Measurements from ENCODE around the gene DHX32. TPM values are rescaled to one million over a fixed set of nuclear protein-coding genes. Genes with fewer than 3 reads are reported as not detected.
A peak's percentile ranks its signal among the peaks of the same experiment; 100 is the strongest.

The DHX32 gene
- polyA plus RNA-seq, 6 donors from 2014 or later: 10.8 to 19.3 (median 16.7) TPM

GRCh38 chr10:125827133-125827532, 54.0 kb downstream of the DHX32 start:
- DNase-seq (no peak), ATAC-seq (ENCODE audit: low read depth in 2 of 2) (no peak)
- no peaks in the 10 kb centered on the region for H3K27me3 Mint-ChIP-seq
- peaks cover 18% of the 10 kb centered on the region in 2 donors for H3K36me3 Mint-ChIP-seq
- peaks cover 6 to 17% (median 9%) of the 10 kb centered on the region in 3 donors for H3K4me1 Mint-ChIP-seq
- no peaks in the 10 kb centered on the region for H3K9me3 Mint-ChIP-seq
- peak overlapping the region in 1 of 8 donors; percentile 37 for H3K4me3 Mint-ChIP-seq
- H3K27ac Mint-ChIP-seq: peak overlapping the region in 1 of 6 donors; percentile 18

- H3K27ac Mint-ChIP-seq: no peak overlapping the region
- no peak for DNase-seq
- peaks cover 11 to 18% of the 10 kb centered on the region in 2 donors for H3K36me3 Mint-ChIP-seq
- no peaks in the 10 kb centered on the region for H3K27me3 Mint-ChIP-seq
- H3K4me1 Mint-ChIP-seq: peaks cover 16 to 30% (median 18%) of the 10 kb centered on the region in 3 donors
- no peak overlapping the region for H3K4me3 Mint-ChIP-seq
- H3K9me3 Mint-ChIP-seq: no peaks in the 10 kb centered on the region
- ATAC-seq (ENCODE audit: low read depth in 2 of 2): no peak
Observed at GRCh38 chr10:125824736-125825135, 56.4 kb downstream of the DHX32 start.

GRCh38 chr10:125823663-125824251, 57.3 kb downstream of the DHX32 start:
- Mint-ChIP-seq H3K4me3 (no peak overlapping the region), H3K4me1 (peaks cover 16 to 30% (median 18%) of the 10 kb centered on the region in 3 donors), H3K36me3 (peaks cover 5 to 18% of the 10 kb centered on the region in 2 donors), H3K27me3 (no peaks in the 10 kb centered on the region), H3K27ac (no peak overlapping the region), H3K9me3 (no peaks in the 10 kb centered on the region)
- ATAC-seq (ENCODE audit: low read depth in 2 of 2) (peak in 1 of 2 donors; percentile 2), DNase-seq (no peak)

- H3K36me3 Mint-ChIP-seq: peaks cover under 1 to 13% of the 10 kb centered on the region in 2 donors
- peaks cover 13 to 30% (median 14%) of the 10 kb centered on the region in 3 donors for H3K4me1 Mint-ChIP-seq
- peak within 1 kb of the TSS; percentile 42 to 89 (median 58) for H3K27ac Mint-ChIP-seq
- peak within 1 kb of the TSS in 4 of 8 donors; percentile 81 to 95 (median 87) for H3K4me3 Mint-ChIP-seq
- peak; percentile 79 to 85 for ATAC-seq (ENCODE audit: low read depth in 2 of 2)
- peak; percentile 94 for DNase-seq
- no peaks in the 10 kb centered on the region for H3K9me3 Mint-ChIP-seq
- H3K27me3 Mint-ChIP-seq: no peaks in the 10 kb centered on the region
Observed at GRCh38 chr10:125822878-125823662, 58.0 kb downstream of the DHX32 start, which contains the start of the genes BCCIP and UROS. Gene BCCIP (plus strand): TSS chr10:125823546. CDS start chr10:125823558, 12 bp downstream. Gene UROS (minus strand): TSS chr10:125823258. CDS start chr10:125816499, 6,759 bp downstream.

GRCh38 chr10:125820701-125821100, 60.4 kb downstream of the DHX32 start:
- ATAC-seq (ENCODE audit: low read depth in 2 of 2) (no peak), DNase-seq (no peak)
- Mint-ChIP-seq H3K4me3 (peak overlapping the region in 3 of 8 donors; percentile 25 to 74 (median 61)), H3K4me1 (peaks cover 11 to 18% (median 12%) of the 10 kb centered on the region in 3 donors), H3K27ac (peak overlapping the region in 1 of 6 donors; percentile 6), H3K36me3 (no peaks in the 10 kb centered on the region), H3K27me3 (no peaks in the 10 kb centered on the region), H3K9me3 (no peaks in the 10 kb centered on the region)

GRCh38 chr10:125817337-125817946, 63.6 kb downstream of the DHX32 start:
- Mint-ChIP-seq H3K27me3 (no peaks in the 10 kb centered on the region), H3K36me3 (peaks cover 16 to 17% of the 10 kb centered on the region in 2 donors), H3K27ac (no peak overlapping the region), H3K9me3 (no peaks in the 10 kb centered on the region), H3K4me1 (peaks cover 11 to 14% (median 11%) of the 10 kb centered on the region in 3 donors), H3K4me3 (no peak overlapping the region)
- no peak for ATAC-seq (ENCODE audit: low read depth in 2 of 2)
- DNase-seq: no peak

- no peak for ATAC-seq (ENCODE audit: low read depth in 2 of 2)
- H3K4me3 Mint-ChIP-seq: peak overlapping the region in 1 of 8 donors; percentile 7
- H3K27me3 Mint-ChIP-seq: no peaks in the 10 kb centered on the region
- H3K36me3 Mint-ChIP-seq: peaks cover 17 to 20% of the 10 kb centered on the region in 2 donors
- H3K27ac Mint-ChIP-seq: peak overlapping the region in 1 of 6 donors; percentile 93
- no peaks in the 10 kb centered on the region for H3K9me3 Mint-ChIP-seq
- no peak for DNase-seq
- peaks cover 2 to 8% (median 8%) of the 10 kb centered on the region in 3 donors for H3K4me1 Mint-ChIP-seq
Observed at GRCh38 chr10:125816548-125816947, 64.5 kb downstream of the DHX32 start.

GRCh38 chr10:125815764-125816163, 65.3 kb downstream of the DHX32 start:
- H3K4me3 Mint-ChIP-seq: no peak overlapping the region
- H3K36me3 Mint-ChIP-seq: peaks cover 22% of the 10 kb centered on the region in 2 donors
- H3K9me3 Mint-ChIP-seq: no peaks in the 10 kb centered on the region
- ATAC-seq (ENCODE audit: low read depth in 2 of 2) (no peak), DNase-seq (no peak)
- peak overlapping the region in 1 of 6 donors; percentile 47 for H3K27ac Mint-ChIP-seq
- no peaks in the 10 kb centered on the region for H3K27me3 Mint-ChIP-seq
- peaks cover 0 to 1% (median under 1%) of the 10 kb centered on the region in 3 donors for H3K4me1 Mint-ChIP-seq

GRCh38 chr10:125812128-125812750, 68.9 kb downstream of the DHX32 start:
- H3K4me3 Mint-ChIP-seq: no peak overlapping the region
- H3K4me1 Mint-ChIP-seq: no peaks in the 10 kb centered on the region
- peaks cover 30 to 33% of the 10 kb centered on the region in 2 donors for H3K36me3 Mint-ChIP-seq
- ATAC-seq (ENCODE audit: low read depth in 2 of 2) (no peak), DNase-seq (no peak)
- H3K9me3 Mint-ChIP-seq: no peaks in the 10 kb centered on the region
- H3K27ac Mint-ChIP-seq: no peak overlapping the region
- no peaks in the 10 kb centered on the region for H3K27me3 Mint-ChIP-seq

GRCh38 chr10:125811251-125811650, 69.8 kb downstream of the DHX32 start:
- H3K4me3 Mint-ChIP-seq: no peak overlapping the region
- no peaks in the 10 kb centered on the region for H3K4me1 Mint-ChIP-seq
- no peaks in the 10 kb centered on the region for H3K27me3 Mint-ChIP-seq
- H3K27ac Mint-ChIP-seq: no peak overlapping the region
- peaks cover 33 to 37% of the 10 kb centered on the region in 2 donors for H3K36me3 Mint-ChIP-seq
- ATAC-seq (ENCODE audit: low read depth in 2 of 2): no peak
- H3K9me3 Mint-ChIP-seq: no peaks in the 10 kb centered on the region
- no peak for DNase-seq

- Mint-ChIP-seq H3K36me3 (peaks cover 18 to 30% of the 10 kb centered on the region in 2 donors), H3K27me3 (no peaks in the 10 kb centered on the region), H3K27ac (no peak overlapping the region), H3K9me3 (no peaks in the 10 kb centered on the region), H3K4me1 (no peaks in the 10 kb centered on the region), H3K4me3 (no peak overlapping the region)
- no peak for ATAC-seq (ENCODE audit: low read depth in 2 of 2)
- DNase-seq: no peak
Observed at GRCh38 chr10:125808047-125808446, 73.0 kb downstream of the DHX32 start.

GRCh38 chr10:125802739-125803138, 78.4 kb downstream of the DHX32 start:
- Mint-ChIP-seq H3K4me1 (no peaks in the 10 kb centered on the region), H3K4me3 (no peak overlapping the region), H3K27me3 (no peaks in the 10 kb centered on the region), H3K27ac (no peak overlapping the region), H3K36me3 (peaks cover 16 to 17% of the 10 kb centered on the region in 2 donors), H3K9me3 (no peaks in the 10 kb centered on the region)
- ATAC-seq (ENCODE audit: low read depth in 2 of 2) (no peak), DNase-seq (no peak)

- Mint-ChIP-seq H3K36me3 (peaks cover 16 to 17% of the 10 kb centered on the region in 2 donors), H3K9me3 (no peaks in the 10 kb centered on the region), H3K4me1 (no peaks in the 10 kb centered on the region), H3K27ac (no peak overlapping the region), H3K27me3 (no peaks in the 10 kb centered on the region), H3K4me3 (no peak overlapping the region)
- ATAC-seq (ENCODE audit: low read depth in 2 of 2) (no peak), DNase-seq (no peak)
Observed at GRCh38 chr10:125802131-125802530, 79.0 kb downstream of the DHX32 start.
